Lower leg skin (tissue), 4 donors: ENCODE results near the gene WDR75. TPM values are rescaled to one million over a fixed set of nuclear protein-coding genes. Genes with fewer than 3 reads are reported as not detected.

Source experiments
- DNase-seq, 2 donors: peaks; one replicate each; pipeline ENCODE4 v3.0.0-alpha.2; 2019; ENCODE audit warnings: low spot score in 2 of 2
- H3K4me3 ChIP-seq: fragments of 200-600 bp; sonication (generic); 2 replicates; pipeline ENCODE4 v1.5.1; 2017; ENCODE audit warnings: mild to moderate bottlenecking, low read depth; ENCODE audit not compliant: poor library complexity, severe bottlenecking
- CTCF ChIP-seq, 3 donors: fragments of 450-650 bp; IDR thresholded peaks; one replicate each; pipeline ENCODE4 v1.5.1; 2016; ENCODE audit warnings: antibody characterized with exemption in 3 of 3, mild to moderate bottlenecking in 3 of 3, moderate library complexity in 2 of 3
- POLR2A ChIP-seq, 2 donors: fragments of 450-650 bp; IDR thresholded peaks; one replicate each; pipeline ENCODE4 v1.6.1; 2016 to 2017; ENCODE audit warnings: antibody characterized with exemption in 2 of 2, mild to moderate bottlenecking in 1 of 2, moderate library complexity in 1 of 2
- WGBS, 2 donors: methylation state at CpG; one replicate each; pipeline ENCODE4 v1.1.5; 2018; 5-methylcytosine and 5-hydroxymethylcytosine counted together
- intact Hi-C: fragments of 100-400 bp; cut with DNase I; formaldehyde crosslinking; loops from one replicate; pipeline ENCODE4 v1.15.0; 2023; ENCODE audit warnings: low total_unique reads
- total RNA-seq, 4 donors: library from RNA; depleted of rRNA; stranded (reverse); fragments of >200 nt; gene quantifications; one replicate each; pipeline ENCODE4 v1.1.0, GENCODE V29; 2016

Gene WDR75
- total RNA-seq, 4 donors from 2014 or later, result 20.8 to 38.1 (median 26.4) TPM

GRCh38 chr2:189481071-189481470 lies 39.8 kb downstream of the WDR75 start:
- no peak for DNase-seq
- TF ChIP-seq CTCF (IDR thresholded peaks at IDR 0.05) (no peak), POLR2A (IDR thresholded peaks at IDR 0.05) (no peak)
- no peak overlapping the region for H3K4me3 ChIP-seq
- 52 to 67% methylated on average over 1 of the region's 1 CpG for WGBS, 2 donors
- intact Hi-C loops, result no loop called here

DNA sequence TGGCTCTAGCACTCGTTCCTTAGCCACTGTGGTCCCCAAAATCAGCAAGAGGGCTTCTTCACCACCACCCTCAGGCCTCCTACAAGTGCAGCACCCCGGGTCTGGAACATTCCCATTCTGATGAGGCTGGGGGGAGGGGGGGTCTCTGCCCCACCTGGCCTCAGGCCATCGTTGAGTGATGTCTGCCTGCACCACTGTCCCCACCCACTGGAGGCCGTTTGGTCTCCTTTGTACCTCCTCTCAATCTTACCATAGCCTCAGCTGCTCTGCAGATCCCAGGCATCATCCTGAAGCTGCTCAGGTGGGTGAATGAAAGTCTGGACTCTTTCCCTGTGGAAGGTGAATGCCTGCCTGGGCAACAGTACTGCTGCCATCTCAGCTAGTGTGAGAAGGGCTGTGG lies 42.3 kb downstream of the WDR75 start:
- WGBS, 2 donors, result 68 to 80% methylated on average over 4 of the region's 4 CpGs
- DNase-seq, result no peak
- intact Hi-C loops, result no loop called here
- no peak for TF ChIP-seq CTCF (IDR thresholded peaks at IDR 0.05)
- TF ChIP-seq POLR2A (IDR thresholded peaks at IDR 0.05), result no peak
- no peak overlapping the region for H3K4me3 ChIP-seq

DNA sequence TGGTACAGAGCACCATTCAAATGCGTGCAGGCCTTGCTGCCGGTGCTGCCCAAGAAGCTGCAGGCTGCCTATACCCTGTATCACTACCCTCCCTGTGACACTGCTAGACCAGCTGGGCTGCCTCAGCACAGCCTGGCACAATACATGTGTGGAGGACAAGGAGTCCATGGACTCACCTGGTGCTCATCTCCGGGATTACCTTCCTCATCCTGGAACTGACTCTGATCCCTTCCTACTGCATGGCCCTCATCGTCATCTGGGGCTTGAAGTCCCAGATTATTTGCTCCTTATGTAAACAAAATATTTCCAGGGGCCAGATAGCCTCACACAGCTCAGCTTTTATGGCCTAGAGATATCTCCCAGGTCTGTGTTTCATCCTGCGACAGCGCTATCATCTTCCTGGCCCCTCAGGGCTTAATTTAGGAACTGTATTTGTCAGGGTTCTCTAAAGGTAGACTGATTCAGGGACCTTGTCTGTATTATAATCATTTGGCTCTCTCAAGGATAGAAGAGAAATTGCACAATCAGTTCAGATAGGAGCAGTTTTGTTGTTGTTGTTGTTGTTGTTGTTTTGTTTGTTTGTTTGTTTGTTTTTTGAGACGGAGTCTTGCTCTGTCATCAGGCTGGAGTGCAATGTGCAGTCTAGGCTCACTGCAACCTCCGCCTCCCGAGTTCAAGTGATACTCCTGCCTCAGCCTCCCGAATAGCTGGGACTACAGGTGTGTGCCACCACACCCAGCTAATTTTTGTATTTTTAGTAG lies 42.9 kb downstream of the WDR75 start:
- no peak overlapping the region for H3K4me3 ChIP-seq
- intact Hi-C loops, result no loop called here
- WGBS, 2 donors, result 90 to 91% methylated on average over 8 to 10 of the region's 10 CpGs
- no peak for DNase-seq
- no peak for TF ChIP-seq POLR2A (IDR thresholded peaks at IDR 0.05)
- TF ChIP-seq CTCF (IDR thresholded peaks at IDR 0.05), result no peak

DNA sequence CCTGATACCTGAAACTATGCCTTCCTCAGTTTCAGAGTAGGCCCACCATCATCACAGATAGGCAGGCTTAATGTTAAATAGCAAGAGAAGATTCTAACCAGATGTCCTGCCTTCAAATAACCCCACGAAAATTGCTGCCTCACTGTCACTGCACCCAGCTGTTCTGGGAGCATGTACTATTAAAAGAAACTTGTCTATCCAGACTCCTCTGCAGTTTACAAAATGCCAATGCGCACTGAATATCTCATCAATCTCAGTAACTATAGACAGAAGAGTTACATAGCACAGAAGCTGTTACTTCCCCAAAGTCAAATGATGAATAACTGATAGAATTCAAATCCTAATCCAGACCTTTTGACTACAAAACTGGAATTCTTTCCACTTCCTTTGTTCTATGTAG lies 43.9 kb downstream of the WDR75 start:
- DNase-seq, result no peak
- no peak overlapping the region for H3K4me3 ChIP-seq
- TF ChIP-seq POLR2A (IDR thresholded peaks at IDR 0.05) (no peak), CTCF (IDR thresholded peaks at IDR 0.05) (no peak)
- WGBS, 2 donors, result 40% methylated on average over 2 of the region's 2 CpGs
- intact Hi-C loops, result no loop called here

DNA sequence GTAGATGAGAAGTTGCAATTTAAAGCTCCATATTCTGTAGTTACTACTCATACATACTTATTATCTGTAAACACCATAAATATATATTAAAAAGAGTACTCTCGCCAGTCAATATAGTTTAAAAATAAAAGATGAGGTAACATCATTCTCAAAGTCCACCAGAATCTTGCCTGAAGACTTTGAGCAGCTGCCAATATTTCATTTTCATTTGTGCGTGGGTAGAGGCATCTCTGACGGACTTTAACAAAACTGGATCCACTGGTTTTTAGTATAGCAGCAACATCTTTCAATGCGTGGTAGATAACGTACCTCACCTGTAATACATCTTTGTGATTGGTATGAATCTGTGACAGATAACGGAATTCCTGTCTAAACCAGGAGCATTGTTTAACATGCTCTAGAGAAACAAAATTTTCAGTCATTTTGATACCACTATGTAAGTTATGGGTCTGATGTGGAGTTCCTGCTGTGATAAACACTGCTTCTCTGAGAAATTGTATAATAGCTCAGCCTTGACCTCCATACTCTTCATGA lies 45.0 kb downstream of the WDR75 start:
- H3K4me3 ChIP-seq, result no peak overlapping the region
- no peak for DNase-seq
- 44 to 55% methylated on average over 6 of the region's 6 CpGs for WGBS, 2 donors
- intact Hi-C loops, result no loop called here
- TF ChIP-seq POLR2A (IDR thresholded peaks at IDR 0.05) (no peak), CTCF (IDR thresholded peaks at IDR 0.05) (no peak)
